ENCODE results near the gene CASS4. TPM values are rescaled to one million over a fixed set of nuclear protein-coding genes. Genes with fewer than 3 reads are reported as not detected.
"Not testable (repeated sequence)": the region's sequence is repeated elsewhere in the genome, so short reads cannot be mapped to it uniquely, and the experiment has no call there.

The CASS4 gene
- not detected in 2 replicates for polyA plus RNA-seq (2014; cell fraction: cytosol; rRNA removed)
- polyA plus RNA-seq (2014; cell fraction: nucleus; rRNA removed), result not detected in 2 replicates

DNA sequence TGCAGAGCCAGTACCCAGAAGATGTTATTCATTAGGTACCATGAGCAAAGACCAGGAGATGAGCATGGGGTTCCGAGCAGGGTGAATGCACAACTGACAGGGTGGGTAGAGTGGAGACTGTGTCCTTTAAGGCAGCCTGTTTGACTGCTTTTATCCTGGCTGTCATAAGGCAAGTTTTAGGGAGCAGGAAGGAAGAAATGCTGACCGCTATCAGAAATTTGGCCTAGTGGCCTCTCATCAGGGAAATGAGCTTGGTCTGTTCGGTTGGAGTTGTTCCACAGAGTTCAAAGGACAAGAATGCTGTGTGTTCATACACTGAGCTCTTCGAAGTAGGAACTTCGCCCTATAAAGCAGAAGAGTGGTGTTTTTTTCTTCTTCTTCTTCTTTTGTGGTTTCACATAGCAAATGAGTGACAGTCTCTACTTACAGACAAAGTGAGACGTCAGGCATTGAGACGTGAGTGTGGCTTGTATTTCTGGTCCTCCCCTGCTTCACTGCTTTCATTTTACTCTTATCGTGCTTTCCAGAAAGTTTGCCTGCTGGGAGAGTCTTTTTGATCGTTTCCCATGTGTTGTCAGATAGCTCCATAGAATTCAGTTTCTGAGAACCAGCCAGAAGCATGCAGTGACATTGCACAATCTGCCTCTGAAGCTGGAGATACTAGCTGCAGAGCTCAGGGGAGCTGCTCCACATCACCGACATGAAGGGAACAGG is at the start of gene CASS4:
Gene CASS4 (plus strand): TSS at position 502 of the 714 bp plus-strand sequence. CDS start 199 bp downstream, at position 701.
- DNase-seq (ENCODE audit: low spot score), result no peak

DNA sequence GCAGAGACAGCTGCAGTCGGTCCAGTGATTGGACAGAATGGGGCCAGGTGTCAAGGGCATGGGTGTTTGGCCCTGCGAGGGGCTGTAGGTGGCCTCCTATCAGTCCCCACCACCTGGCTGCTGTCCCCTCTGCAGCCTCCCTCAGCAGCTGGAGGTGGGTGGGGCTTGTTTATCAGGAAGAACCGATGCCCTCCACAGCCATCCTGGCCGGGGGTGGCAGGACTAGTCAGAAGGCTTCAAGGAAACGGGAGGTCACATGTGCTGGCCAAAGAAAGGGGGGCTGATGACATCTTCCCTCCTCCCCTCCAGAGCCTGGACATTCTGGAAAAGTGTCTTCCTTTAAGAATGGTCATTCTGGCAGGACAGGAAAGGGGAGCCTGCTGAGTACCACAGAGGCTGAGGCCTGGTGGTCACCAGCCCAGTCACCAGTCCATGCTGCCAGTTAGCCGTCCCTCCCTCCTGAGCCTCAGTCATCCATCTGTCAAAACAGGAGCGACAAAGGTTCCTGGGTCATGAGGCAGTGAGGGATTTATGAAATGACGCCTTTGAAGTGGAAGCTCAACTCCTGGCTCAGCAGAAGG is 49.1 kb upstream of the CASS4 start:
- DNase-seq (ENCODE audit: low spot score), result no peak

DNA sequence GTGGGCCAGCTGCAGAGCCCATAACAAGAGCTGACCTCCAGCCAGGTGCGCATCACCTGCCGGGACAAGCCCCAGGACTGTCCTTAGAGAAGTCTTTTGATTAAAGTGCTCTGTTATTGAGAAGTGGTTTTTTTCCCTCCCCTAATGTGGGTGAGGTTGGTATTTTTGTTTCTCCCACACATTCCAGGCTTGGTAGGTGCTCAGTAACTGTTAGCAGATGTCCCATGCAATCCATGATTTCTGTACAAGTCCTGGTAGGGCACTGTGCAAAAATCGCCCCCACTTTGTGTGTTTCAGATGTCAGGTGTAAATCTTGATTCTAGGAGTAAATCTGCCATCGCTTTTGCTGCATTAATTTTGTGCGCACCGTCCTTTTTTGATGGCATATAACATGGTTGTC is 48.6 kb upstream of the CASS4 start:
- no peak for DNase-seq (ENCODE audit: low spot score)

DNA sequence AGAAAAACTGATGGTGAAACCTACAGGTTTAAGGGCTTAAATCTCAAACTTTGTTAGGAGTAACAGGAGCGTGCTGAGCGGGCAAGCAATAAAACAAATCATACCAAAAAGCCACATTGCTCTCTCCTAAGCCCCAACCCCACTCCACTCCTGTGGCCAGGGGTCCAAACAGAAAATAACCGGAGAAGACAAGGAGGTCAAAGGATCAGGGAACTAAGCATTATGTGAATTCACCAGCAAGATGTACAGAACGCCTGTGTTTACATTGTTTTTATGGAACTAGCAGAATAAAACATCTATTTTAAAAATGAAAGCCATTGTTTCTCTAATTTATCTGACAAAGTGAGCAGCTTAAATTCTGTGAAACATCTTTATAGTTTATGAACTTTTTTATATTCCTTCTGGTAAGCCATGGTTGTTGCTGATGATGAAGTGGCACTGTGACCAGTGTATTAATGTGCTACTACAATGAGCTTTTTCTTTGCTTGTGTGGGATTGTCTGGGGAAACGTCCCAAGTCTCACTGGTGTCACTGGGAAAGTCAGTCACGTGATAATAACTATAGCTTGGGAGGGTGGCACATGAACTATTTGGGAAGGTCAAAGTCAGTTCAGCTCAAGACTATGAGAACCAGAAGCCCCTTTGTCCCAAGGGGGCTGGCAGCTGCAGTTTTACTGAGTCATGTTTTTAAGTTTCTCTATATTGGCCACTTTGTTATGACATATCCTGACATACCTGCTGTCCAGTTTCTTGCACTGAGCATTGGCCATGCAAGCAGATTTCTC is 43.5 kb upstream of the CASS4 start:
- no peak for DNase-seq (ENCODE audit: low spot score)

GRCh38 chr20:56369179-56369578 is 42.9 kb upstream of the CASS4 start:
- no peak for DNase-seq (ENCODE audit: low spot score)

GRCh38 chr20:56371977-56372376 is 40.1 kb upstream of the CASS4 start:
- no peak for DNase-seq (ENCODE audit: low spot score)

DNA sequence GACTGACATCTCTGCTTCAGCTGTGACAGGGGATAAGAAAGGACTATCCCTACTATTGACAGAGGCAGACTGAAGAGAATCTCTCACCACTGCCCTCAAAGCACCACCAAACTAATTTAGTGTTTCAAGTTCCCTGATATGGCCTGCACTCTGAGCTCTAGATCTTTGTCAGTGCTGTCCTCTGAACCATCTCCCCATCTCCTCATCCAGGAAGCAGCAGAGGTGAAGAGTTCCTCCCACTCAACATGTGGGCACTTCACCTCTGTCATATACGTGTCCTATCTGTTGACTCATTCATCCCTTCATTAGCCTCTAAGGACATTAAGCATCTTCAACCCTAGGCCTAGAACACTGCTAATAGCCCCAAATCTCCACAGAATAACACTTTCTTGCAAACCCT is 39.2 kb upstream of the CASS4 start:
- DNase-seq (ENCODE audit: low spot score), result no peak

DNA sequence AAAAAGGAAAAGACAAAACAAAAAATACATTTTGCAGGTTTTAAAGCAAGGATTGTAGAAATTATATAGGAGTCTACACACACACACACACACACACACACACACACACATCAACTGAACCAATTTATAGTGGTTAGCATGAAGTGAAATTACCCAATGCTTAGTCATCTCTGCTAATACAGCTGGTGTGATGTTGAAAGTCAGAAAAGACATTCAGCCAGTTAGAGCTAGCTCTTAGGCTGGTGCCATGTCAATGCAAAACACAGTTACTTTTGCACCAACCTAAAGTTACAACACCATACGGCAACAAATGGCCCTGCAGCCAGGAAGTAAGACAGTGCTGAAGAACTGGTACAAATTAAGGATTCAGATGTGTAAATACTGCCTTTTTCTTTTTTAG is 38.1 kb upstream of the CASS4 start:
- no peak for DNase-seq (ENCODE audit: low spot score)

GRCh38 chr20:56376331-56376730 is 35.7 kb upstream of the CASS4 start:
- no peak for DNase-seq (ENCODE audit: low spot score)

GRCh38 chr20:56378386-56378785 is 33.7 kb upstream of the CASS4 start:
- no peak for DNase-seq (ENCODE audit: low spot score)

- no peak for DNase-seq (ENCODE audit: low spot score)
Observed at GRCh38 chr20:56380375-56380774, 31.7 kb upstream of the CASS4 start.

DNA sequence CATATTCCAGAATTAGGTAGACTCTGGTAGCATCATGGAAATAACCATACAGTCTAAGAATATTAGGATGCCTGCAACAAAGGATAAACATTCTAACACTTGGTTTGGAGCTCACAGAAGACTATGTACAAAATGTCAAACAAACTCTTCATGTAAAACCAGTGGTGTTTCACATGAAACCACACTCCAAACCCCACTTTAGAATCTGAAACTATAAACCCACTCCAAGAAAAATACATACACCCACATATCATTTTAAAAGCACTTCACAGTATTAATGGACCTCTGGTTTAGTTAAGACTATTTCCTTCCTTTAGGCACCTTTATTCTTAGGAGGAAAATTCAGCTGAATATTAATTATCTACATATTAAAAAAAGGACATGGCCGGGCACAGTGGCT is 30.6 kb upstream of the CASS4 start:
- DNase-seq (ENCODE audit: low spot score), result no peak

- DNase-seq (ENCODE audit: low spot score), result no peak
Observed at GRCh38 chr20:56382696-56383095, 29.4 kb upstream of the CASS4 start.

DNA sequence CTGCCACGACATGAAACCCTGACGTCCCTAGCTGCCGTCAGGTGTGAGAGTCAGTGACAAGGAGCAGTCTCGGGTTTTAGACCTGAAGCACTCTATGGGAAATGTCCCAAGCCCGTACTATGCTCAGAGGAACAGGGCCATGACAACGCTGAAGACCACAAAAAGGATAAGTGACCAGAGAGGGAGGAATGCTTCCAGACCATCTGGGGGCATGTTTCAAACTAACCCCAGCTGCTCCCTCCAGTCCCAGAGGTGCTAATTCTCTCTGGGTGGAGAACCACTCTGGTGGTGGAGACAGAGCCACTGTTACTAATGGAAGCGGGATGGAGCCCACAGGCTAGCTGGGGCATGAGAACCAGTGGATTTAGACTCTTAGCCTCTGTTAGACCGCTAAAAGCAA is 28.7 kb upstream of the CASS4 start:
- no peak for DNase-seq (ENCODE audit: low spot score)

DNA sequence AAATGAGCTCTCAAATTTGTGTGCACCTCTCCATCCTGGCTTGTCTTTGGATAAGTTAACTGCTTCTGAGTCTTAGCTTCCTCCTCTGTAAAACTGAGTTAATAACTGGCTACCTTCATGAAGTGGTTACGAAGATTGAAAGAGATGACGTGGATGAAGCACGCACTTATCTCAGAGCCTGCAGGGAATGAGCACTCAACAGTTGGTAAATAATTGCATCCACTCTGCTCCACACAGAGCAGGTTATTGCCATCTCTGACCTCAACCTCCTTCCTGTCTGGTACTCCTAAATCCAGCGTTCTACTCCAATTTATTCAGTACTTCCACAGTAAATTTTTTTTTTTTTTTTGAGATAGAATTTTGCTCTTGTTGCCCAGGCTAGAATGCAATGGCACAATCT is 26.9 kb upstream of the CASS4 start:
- DNase-seq (ENCODE audit: low spot score), result no peak

DNA sequence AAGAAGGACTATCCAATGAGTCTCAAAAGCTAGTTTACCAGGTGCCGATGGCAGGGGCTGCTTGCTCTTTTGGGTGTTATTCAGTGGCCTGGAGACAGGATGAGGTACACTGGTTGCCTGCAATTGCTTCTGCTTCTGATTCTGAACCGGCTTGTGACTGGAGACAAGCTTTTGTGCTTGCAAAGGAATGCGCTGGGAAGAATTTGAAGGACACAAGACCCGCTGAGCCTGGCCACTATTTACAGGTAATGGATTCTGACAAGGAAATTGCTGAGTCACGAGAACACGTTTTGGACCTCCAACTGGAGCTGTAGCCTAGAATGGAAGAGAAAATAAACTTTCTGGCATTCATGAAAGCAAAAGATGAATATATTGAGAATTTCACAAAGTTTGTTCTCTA is 25.8 kb upstream of the CASS4 start:
- DNase-seq (ENCODE audit: low spot score), result no peak

DNA sequence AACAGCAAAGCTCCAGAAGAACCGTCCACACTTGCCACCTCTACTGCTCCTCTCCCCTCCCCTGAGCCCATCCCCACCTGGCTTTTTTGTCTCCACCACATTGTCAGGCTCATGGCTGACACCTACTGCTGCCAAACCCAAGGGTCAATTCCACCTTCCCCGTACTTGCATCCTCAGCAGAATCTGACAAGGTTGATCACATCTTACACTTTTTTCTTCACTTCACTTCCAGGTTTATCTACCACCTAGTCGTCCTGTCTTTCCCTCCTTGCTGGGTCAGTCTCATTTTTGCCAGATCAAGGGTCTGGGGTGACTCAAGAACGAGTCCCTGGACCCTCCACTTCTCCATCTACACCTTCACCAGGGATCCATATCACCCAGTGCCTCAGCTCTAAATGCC is 23.2 kb upstream of the CASS4 start:
- DNase-seq (ENCODE audit: low spot score), result no peak

DNA sequence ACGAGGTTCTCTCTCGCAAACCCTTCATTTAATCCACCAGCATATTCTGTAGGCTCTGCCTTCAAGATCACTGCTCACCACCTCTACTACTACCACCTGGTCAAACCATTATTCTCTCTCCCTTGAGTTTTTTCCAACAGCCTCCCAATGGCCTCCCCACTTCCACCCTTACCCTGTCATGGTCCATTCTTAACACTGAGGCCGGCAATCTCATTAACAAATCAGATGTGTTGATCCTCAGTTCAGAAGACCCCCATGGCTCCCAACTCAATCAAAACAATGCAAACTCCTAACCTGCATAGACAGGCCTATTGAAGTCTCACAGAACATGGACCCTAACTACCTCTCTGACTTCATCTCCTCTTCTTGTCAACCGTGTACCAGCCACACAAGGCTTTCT is 22.3 kb upstream of the CASS4 start:
- no peak for DNase-seq (ENCODE audit: low spot score)

DNA sequence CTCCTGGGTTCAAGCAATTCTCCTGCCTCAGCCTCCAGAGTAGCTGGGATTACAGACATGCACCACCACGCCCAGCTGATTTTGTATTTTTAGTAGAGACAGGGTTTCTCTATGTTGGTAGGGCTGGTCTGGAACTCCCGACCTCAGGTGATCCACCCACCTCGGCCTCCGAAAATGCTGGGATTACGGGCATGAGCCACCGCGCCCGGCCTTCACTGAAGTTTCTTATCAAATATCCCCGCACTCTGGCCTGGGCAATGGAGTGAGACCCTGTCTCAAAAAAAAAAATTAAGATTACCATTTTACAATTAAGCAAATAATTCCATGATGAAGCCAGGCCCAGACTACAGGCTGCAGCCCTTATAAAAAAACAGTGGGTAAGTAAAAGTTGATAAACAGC is 21.7 kb upstream of the CASS4 start:
- DNase-seq (ENCODE audit: low spot score), result not testable (repeated sequence)

GRCh38 chr20:56391037-56391436 is 21.0 kb upstream of the CASS4 start:
- DNase-seq (ENCODE audit: low spot score), result no peak

DNA sequence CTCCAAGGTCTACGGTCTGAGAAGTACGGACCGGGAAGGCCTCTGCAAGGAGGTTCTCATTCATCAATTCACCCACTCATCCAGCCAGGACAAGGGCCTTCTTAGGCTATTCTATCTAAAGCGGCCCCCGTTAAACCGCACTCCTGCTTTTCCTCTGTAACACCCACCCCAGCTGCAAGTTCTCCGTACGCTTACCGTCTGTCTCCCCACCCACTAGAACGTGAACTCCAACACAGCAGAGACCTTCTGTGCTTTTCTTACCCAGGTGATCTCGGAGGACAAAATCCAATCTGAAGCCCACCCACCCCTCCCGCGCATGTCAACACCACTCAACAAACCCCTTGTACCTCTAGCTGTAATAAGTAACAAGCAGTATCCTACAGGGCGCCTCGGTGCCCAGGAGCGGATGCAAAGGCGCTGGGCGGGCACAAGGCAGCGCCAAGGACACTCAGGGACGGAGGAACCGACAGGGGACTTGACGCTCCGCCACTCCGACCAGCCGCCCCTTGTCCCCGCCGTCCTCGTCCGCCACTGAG is 20.4 kb upstream of the CASS4 start:
- no peak for DNase-seq (ENCODE audit: low spot score)

DNA sequence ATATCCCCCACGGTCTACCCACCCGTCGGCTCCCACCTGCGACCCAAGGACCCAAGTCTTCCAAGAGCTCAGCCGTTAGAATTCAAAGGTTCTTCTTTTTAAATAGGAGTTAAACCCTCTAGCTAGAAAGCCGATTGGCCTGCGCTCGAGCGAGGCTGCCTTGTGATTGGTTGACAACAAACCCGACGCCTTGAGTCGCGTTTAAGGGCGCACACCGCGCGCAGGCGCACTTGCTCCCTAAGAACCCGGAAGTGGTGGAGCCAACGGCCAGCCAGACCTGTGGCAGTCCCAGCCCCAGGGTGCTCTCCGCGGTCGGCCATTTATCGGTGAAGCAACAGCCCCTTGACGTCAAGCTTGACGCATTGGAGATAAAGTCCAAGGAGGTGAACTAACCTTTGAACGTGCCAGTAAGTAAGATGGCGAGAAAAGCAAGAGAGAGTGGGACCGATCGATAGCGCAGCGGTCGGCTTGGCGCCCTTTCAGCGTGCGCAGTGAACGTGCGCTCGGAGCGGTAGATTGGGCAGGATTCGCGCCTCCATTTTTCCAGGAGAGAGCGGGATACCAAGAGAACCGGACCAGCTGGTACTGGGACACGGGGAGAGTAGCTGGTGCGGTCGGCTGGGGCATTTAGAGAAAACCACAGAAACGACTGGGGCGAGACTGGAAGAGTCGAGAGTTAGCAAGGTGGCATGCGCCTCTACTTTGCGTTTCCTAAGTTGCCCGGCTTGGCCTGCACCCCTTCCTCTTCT is 19.8 kb upstream of the CASS4 start, which contains the start of the genes AURKA and CSTF1:
Gene AURKA (minus strand): TSS at position 84 of the 749 bp plus-strand sequence. CDS start 4,018 bp downstream, outside the sequence.
Gene CSTF1 (plus strand): TSS at position 514 of the 749 bp plus-strand sequence. CDS start 2,908 bp downstream, outside the sequence.
- peak; percentile 100 for DNase-seq (ENCODE audit: low spot score)

All from SK-N-DZ (cell line).